SJCRH30 (cell line): ENCODE data around the gene ABCA13. TPM values are rescaled to one million over a fixed set of nuclear protein-coding genes. Genes with fewer than 3 reads are reported as not detected.

Source experiments
- DNase-seq, 2 experiments: peaks; one replicate each; pipeline ENCODE4 v3.0.0-alpha.2; 2015 to 2020
- H3K27ac ChIP-seq: fragments of 250-450 bp; sonication (Bioruptor Pico); 2 replicates; pipeline ENCODE4 v1.5.1; 2020; ENCODE audit warnings: mild to moderate bottlenecking, moderate library complexity
- H3K27me3 ChIP-seq: fragments of 250-450 bp; sonication (Bioruptor Pico); 2 replicates; pipeline ENCODE4 v1.5.1; 2020; ENCODE audit warnings: mild to moderate bottlenecking, moderate library complexity
- H3K36me3 ChIP-seq: fragments of 250-450 bp; sonication (Bioruptor Pico); 2 replicates; pipeline ENCODE4 v1.5.1; 2020; ENCODE audit warnings: mild to moderate bottlenecking, moderate library complexity
- H3K4me1 ChIP-seq: fragments of 250-450 bp; sonication (Bioruptor Pico); 2 replicates; pipeline ENCODE4 v1.5.1; 2020; ENCODE audit warnings: mild to moderate bottlenecking, moderate library complexity
- H3K4me3 ChIP-seq: fragments of 250-450 bp; sonication (Bioruptor Pico); 2 replicates; pipeline ENCODE4 v1.5.1; 2020; ENCODE audit warnings: mild to moderate bottlenecking, moderate library complexity
- H3K9me3 ChIP-seq: fragments of 250-450 bp; sonication (Bioruptor Pico); replicated peaks from 2 replicates; pipeline ENCODE4 v1.5.1; 2020; ENCODE audit warnings: mild to moderate bottlenecking, moderate library complexity
- total RNA-seq: library from RNA; depleted of rRNA; stranded (reverse); fragments of >200 nt; shearing (Covaris generic); gene quantifications from 2 replicates; pipeline ENCODE4 v1.2.3, GENCODE V29; 2014

ABCA13 gene
- total RNA-seq, 1 experiment from 2014 or later: not detected

DNA sequence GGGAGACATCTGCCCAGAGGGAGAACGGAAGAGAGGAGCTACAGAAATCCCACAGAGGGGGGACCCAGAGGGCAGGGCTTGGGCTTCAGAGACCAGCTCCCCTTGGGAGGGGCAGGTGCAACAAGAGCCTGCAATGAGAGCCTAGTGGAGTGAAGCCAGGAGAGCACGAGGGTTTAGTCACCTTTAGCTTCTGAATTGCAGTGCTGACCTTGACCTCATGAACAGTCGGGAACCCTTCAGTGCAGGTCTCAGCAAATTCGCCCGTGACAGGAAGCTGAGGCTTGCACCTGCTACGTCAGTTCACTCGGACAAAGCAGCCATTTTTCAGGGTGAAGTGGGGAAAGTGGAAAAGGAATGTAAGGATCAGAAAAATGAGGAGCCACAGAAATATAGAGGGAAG lies 446.2 kb downstream of the ABCA13 start:
- Histone ChIP-seq H3K4me1 (no peaks in the 10 kb centered on the region), H3K9me3 (no peaks in the 10 kb centered on the region), H3K36me3 (no peaks in the 10 kb centered on the region), H3K4me3 (no peak overlapping the region), H3K27me3 (no peaks in the 10 kb centered on the region), H3K27ac (no peak overlapping the region)
- DNase-seq: peak in 1 of 2 experiments; percentile 13

DNA sequence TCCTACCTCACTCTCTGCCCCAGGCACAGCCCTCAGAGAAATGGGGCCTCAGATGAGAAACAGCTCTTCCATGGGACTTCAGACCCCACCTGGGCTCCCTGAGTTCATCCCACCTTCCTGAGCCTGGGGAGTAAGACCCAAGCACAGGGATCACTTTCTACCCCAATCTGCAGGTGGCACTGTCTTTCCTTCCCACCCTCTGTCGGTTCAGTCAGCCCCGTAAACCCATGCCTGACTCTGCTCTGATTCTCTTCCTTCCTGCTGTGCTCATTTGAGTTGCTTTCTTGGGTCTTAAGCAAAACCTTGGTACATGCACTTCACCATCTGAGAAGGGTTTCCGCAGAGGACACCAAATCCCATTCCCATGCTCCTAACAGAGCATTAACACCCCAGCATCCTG lies 446.7 kb downstream of the ABCA13 start:
- Histone ChIP-seq H3K36me3 (no peaks in the 10 kb centered on the region), H3K4me3 (no peak overlapping the region), H3K27me3 (no peaks in the 10 kb centered on the region), H3K9me3 (no peaks in the 10 kb centered on the region), H3K27ac (no peak overlapping the region), H3K4me1 (no peaks in the 10 kb centered on the region)
- DNase-seq: no peak

DNA sequence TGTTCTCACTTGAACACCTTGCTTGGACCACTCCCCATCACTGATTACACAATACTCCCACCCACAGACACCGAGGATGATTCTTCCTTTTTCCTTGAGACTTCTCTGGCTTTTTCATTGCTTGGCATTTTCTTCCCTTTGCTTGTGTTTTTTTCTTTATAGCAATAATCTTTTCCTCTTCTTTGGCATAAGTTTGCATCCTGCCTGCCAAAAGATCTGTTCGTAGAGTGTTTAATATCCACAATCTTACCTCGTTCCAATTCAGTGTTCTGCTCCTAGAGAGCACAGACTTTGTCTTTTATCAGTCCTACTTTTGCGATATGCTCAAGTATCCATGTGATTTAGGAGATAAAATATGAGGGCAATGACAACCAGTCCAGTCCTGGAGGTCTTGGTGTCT lies 449.8 kb downstream of the ABCA13 start:
- Histone ChIP-seq H3K36me3 (no peaks in the 10 kb centered on the region), H3K27ac (no peak overlapping the region), H3K4me1 (no peaks in the 10 kb centered on the region), H3K27me3 (no peaks in the 10 kb centered on the region), H3K4me3 (no peak overlapping the region), H3K9me3 (no peaks in the 10 kb centered on the region)
- DNase-seq: no peak

DNA sequence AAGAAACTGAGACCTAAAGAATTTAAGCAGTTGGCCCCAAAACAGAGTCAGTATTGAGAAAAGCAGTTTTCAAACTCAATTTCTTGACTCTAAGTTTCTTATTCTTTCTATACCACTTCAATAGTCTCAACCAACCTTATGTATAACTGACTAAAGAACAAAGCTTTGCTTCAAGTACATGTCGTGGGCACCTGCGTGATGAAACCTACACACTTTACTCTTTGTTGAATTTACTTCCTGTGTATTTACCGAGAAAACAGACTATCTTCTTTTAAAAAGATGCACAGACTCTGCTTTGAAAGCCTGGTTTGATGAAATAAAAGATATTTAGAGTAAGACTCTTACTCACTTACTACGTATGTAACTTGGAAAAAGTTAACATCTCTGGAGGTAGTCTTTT lies 455.9 kb downstream of the ABCA13 start:
- Histone ChIP-seq H3K4me1 (no peaks in the 10 kb centered on the region), H3K9me3 (no peaks in the 10 kb centered on the region; the same call in 1 of the 2 replicates), H3K4me3 (no peak overlapping the region), H3K27ac (no peak overlapping the region), H3K27me3 (no peaks in the 10 kb centered on the region), H3K36me3 (no peaks in the 10 kb centered on the region)
- no peak for DNase-seq

DNA sequence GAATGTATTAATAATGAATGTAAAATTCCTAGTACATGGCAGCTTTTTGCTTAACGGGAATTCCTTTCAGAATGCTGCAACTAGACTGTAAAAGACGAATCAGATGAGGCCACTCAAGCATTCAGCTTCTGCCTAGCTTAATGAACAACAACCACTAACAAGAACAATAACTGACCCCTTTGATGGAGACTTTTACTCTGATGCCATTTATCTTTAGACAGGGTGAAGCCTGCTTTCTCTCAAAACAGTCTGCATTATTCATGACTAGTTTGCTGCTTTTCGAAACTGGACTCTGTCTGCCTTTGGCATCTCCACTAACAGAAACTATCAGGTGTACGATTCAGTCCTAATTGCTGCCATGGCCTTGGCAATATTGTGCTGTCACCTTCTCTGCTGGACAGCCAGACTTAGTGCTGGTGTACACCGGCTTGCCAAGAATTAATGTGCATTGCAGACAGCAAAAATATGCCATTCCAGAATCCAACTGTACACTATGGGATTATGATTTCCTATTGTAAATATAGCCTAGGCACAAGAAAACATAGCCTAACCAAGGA lies 457.6 kb downstream of the ABCA13 start:
- Histone ChIP-seq H3K27me3 (no peaks in the 10 kb centered on the region), H3K9me3 (no peaks in the 10 kb centered on the region; the same call in 1 of the 2 replicates), H3K36me3 (no peaks in the 10 kb centered on the region), H3K4me3 (no peak overlapping the region), H3K4me1 (no peaks in the 10 kb centered on the region), H3K27ac (no peak overlapping the region)
- DNase-seq: no peak

DNA sequence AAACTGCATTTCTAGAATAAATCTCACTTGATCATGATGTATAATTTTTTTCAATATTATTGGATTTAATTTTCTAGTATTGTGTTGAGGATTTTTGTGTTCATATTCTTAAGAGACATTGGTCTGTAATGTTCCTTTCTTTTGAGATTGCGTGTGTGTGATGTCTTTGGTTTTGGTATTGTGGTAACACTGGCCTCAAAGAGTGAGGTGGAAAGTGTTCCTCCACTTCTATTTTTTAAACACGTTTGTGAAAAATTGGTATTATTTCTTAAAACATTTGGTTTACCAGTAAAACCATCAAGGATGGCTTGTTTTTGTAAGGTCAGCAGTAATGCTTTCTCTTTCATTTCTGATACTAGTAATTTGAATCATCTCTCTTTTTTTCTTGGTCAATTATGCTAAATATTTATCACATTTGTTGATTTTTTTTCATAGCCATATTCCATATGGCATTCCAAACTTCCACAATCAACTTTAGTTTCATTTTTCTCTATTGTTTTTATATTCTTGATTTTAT lies 462.9 kb downstream of the ABCA13 start:
- Histone ChIP-seq H3K4me3 (no peak overlapping the region), H3K9me3 (no peaks in the 10 kb centered on the region; the same call in 1 of the 2 replicates), H3K27ac (no peak overlapping the region), H3K36me3 (no peaks in the 10 kb centered on the region), H3K27me3 (no peaks in the 10 kb centered on the region), H3K4me1 (peaks cover 4% of the 10 kb centered on the region; the same call in 1 of the 2 replicates)
- DNase-seq: no peak

DNA sequence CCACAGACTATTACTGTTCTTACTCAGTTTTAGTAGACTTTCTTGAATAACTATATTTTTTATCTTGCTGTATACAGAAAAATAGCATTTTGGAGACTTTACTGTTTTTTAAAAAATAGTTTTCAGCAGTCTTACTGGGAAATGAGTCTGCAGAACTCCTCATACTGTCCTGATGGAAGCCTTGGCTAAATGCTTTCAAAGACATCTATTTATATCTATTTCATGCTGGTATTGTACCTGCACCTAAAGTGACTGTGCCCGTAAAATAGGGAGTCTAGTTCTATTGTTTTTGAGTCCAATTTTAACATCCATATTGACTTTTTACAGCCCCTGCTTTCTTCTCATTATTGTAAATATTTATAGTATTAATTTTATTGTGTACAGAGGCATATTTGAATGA lies 464.5 kb downstream of the ABCA13 start:
- peaks cover 4% of the 10 kb centered on the region; the same call in 1 of the 2 replicates for H3K4me1 ChIP-seq
- no peaks in the 10 kb centered on the region for H3K9me3 ChIP-seq
- no peaks in the 10 kb centered on the region for H3K36me3 ChIP-seq
- H3K27me3 ChIP-seq: no peaks in the 10 kb centered on the region
- DNase-seq: no peak
- H3K27ac ChIP-seq: no peak overlapping the region
- no peak overlapping the region for H3K4me3 ChIP-seq

DNA sequence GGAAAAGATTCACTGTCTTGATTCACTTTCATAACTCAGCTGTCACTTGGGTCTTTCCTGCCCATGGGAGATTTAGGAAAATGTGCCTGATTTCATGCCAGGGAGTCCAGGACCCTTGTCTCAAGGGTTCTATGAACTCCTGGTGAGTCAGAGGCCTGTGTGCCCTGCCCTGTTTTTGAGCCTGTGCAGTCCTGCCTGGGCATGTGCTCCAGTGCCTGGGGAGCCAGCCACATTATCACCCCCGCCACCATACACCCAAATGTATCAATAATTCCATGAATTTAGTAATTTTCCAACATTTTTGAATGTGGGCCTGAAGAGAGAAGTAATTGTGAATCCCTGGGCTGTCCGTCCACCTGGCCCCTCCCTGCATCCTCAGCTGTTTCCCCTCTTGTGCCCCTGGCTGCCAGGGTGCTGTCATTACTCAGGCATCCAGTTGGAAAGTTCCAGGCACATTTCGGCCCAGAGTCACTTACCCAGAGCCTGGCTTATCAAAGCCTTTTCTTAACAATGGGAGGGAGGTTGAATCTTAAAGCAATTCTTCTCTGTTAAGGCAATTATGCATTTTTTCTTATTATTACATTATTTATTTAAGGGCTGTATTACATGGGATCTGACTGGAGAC lies 465.2 kb downstream of the ABCA13 start:
- no peaks in the 10 kb centered on the region for H3K27me3 ChIP-seq
- H3K4me3 ChIP-seq: no peak overlapping the region
- H3K4me1 ChIP-seq: peaks cover 4% of the 10 kb centered on the region; the same call in 1 of the 2 replicates
- H3K36me3 ChIP-seq: no peaks in the 10 kb centered on the region
- DNase-seq: peak; percentile 11 to 16
- no peaks in the 10 kb centered on the region for H3K9me3 ChIP-seq
- no peak overlapping the region for H3K27ac ChIP-seq

DNA sequence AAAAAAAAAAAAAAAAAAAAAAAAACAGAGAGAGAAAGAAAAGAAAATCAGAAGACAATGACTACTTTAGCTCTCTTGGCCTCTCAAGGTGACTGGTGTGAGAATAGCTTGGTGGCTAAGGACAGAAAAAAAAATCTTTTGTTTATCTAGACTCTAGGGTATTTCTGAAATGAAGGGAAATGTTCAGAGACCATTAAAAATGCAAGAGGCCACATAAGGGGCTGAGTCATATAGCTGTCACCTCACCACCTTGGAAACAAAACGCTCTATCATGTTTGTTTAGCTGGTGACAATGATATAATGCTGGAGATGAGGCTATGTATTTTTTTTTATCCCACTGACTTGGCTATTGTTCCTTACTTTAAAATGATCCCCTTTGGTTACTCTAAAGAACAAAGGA lies 466.1 kb downstream of the ABCA13 start:
- no peaks in the 10 kb centered on the region for H3K36me3 ChIP-seq
- no peak overlapping the region for H3K27ac ChIP-seq
- DNase-seq: no peak
- H3K27me3 ChIP-seq: no peaks in the 10 kb centered on the region
- peaks cover 4% of the 10 kb centered on the region; the same call in 1 of the 2 replicates for H3K4me1 ChIP-seq
- no peak overlapping the region for H3K4me3 ChIP-seq
- H3K9me3 ChIP-seq: no peaks in the 10 kb centered on the region

DNA sequence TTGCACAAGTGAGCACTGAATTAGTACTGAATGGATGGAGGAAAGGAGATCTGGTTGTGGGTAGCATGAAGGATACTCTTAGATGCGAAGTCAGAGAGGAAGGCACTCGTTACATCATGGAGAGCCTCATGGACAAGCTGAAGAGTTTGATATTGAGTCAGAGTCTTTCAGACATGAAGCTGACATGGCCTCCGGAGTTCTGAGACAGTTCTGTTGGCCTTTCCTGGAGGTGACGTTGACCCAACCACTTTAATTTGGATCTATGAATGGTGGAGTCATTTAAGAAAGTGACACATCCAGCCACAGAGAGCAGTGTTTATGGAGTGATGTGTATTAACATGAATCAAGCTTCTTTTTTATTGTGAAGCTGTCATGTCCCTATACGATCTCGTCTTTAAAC lies 466.8 kb downstream of the ABCA13 start:
- DNase-seq: no peak
- no peaks in the 10 kb centered on the region for H3K36me3 ChIP-seq
- H3K27me3 ChIP-seq: no peaks in the 10 kb centered on the region
- H3K4me1 ChIP-seq: peaks cover 4% of the 10 kb centered on the region; the same call in 1 of the 2 replicates
- H3K9me3 ChIP-seq: no peaks in the 10 kb centered on the region
- no peak overlapping the region for H3K4me3 ChIP-seq
- H3K27ac ChIP-seq: no peak overlapping the region

DNA sequence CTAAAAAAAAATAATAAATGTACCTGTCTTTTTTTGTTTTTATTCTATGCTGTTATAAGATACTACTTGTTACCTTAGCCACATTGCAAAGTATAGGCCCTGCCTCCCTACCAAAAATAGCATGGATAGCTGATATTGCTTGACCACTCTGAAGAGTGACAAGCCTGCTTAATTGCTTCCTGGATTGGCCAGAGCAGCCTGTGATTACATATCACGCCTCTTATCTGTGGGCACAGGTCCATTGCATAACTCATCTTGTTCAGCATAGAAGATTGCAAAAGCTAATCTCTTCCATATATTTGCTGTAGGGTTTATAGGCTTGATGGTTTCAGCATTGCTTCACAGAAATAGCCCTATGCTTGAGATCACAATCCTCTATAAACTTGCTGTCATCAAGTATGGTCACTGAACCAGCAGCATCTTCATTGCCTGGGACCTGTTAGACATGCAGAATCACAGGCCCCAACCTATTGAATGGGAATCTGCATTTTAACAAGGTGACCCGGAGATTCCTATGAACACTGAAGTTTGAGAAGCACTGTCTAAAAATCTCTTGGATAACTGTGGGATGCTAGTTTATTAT lies 472.3 kb downstream of the ABCA13 start:
- no peaks in the 10 kb centered on the region for H3K36me3 ChIP-seq
- H3K4me3 ChIP-seq: no peak overlapping the region
- no peak overlapping the region for H3K27ac ChIP-seq
- no peaks in the 10 kb centered on the region for H3K9me3 ChIP-seq
- no peaks in the 10 kb centered on the region for H3K27me3 ChIP-seq
- H3K4me1 ChIP-seq: no peaks in the 10 kb centered on the region
- no peak for DNase-seq

DNA sequence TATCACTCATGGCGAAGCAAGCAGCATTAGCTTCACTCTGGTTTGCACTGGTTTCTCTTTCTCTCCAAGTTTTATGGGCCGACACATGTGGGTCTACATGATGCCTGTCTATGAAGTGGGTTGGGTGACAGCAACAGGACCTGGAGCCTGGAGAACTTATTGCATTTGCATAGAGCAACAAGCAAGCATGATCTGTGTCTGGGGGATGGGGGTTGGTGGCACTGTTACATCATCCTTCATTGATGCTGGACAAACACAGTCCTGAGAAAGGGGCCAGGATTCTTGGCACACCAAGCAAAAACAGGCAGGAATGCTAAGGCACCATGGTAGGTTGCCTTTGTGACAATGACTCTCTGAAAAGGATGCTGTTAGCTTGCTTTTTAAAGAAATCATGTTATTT lies 486.9 kb downstream of the ABCA13 start:
- Histone ChIP-seq H3K4me3 (no peak overlapping the region), H3K27me3 (no peaks in the 10 kb centered on the region)
- DNase-seq: no peak

DNA sequence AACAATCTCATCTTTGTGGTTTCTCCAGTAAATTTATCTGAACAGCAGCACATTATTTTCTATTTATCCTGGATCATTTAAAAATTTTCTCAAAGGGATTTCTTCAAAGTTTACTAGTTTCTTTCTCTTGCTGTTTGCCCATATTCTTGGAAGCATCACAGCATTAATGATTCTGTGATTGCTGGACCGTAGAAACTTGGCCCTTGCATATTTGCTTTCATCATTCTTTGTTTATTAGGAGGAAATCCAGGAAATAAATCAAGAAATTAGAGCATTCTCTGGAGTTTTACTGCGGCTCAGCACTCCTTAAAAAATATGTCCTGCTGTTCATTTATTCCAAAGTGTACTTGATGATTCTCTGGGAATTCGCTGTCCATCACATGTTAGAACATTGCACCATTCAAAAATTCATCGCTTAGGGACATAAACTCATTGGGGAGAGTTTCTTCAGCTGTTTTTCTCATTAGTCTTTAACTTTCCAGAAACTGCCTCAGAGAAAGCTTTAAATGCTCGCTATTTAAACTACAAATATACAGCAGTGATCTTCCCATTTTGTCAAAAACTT lies 489.1 kb downstream of the ABCA13 start:
- no peaks in the 10 kb centered on the region for H3K9me3 ChIP-seq

More for the DNA sequence above, 486.9 kb downstream of the ABCA13 start:
- no peaks in the 10 kb centered on the region for H3K9me3 ChIP-seq
- H3K27ac ChIP-seq: no peak overlapping the region
- no peaks in the 10 kb centered on the region for H3K36me3 ChIP-seq
- H3K4me1 ChIP-seq: no peaks in the 10 kb centered on the region

DNA sequence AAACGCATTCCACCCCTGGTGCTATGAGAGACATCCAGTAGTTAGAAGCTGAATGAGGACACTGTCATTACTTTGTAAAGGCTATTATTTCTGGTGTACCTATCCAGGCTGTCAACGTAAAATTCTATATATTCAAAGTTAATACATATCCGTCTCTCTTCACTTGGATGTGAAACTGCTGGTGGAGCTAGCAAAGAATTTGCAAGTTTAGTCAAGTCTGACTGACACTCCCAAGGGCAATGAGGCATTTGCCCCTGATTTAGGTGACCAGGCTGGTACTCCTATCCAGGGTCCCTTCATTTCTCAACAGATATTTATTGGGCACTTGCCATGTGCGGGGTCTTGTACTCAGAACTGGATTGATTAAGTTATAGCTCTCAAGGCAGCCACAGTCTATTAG lies 493.0 kb downstream of the ABCA13 start:
- H3K27ac ChIP-seq: no peak overlapping the region
- H3K4me1 ChIP-seq: no peaks in the 10 kb centered on the region
- DNase-seq: no peak

More for the DNA sequence above, 489.1 kb downstream of the ABCA13 start:
- no peak for DNase-seq
- H3K27ac ChIP-seq: no peak overlapping the region
- H3K4me3 ChIP-seq: no peak overlapping the region
- H3K36me3 ChIP-seq: no peaks in the 10 kb centered on the region
- no peaks in the 10 kb centered on the region for H3K27me3 ChIP-seq
- no peaks in the 10 kb centered on the region for H3K4me1 ChIP-seq

More for the DNA sequence above, 493.0 kb downstream of the ABCA13 start:
- no peaks in the 10 kb centered on the region for H3K27me3 ChIP-seq
- H3K4me3 ChIP-seq: no peak overlapping the region
- no peaks in the 10 kb centered on the region for H3K9me3 ChIP-seq
- H3K36me3 ChIP-seq: no peaks in the 10 kb centered on the region
